IMR-90 (cell line): ENCODE data around the gene SP140L. TPM values are rescaled to one million over a fixed set of nuclear protein-coding genes. Genes with fewer than 3 reads are reported as not detected.
A peak's percentile ranks its signal among the peaks of the same experiment; 100 is the strongest.

Experiments
- ATAC-seq: fragments of 200-7000 bp; cut with Tn5 transposase; 2 replicates; pipeline ENCODE4 v1.9.1; 2020; ENCODE audit warnings: low read depth, mild to moderate bottlenecking, moderate library complexity
- BruUV-seq: library from RNA; stranded (reverse); fragments of 400-500 nt; replicated peaks from 2 replicates; lab custom pipeline; 2021; lab: Mats Ljungman, UMichigan
- CTCF ChIA-PET: fragments of 300-600 bp; formaldehyde crosslinking; extraction: SDS; loops from one replicate; lab custom pipeline; 2021; ENCODE audit warnings: antibody characterized with exemption; lab: Yijun Ruan, JAX
- POLR2A ChIA-PET: fragments of 300-600 bp; sonication (Branson Sonifier 250); formaldehyde crosslinking; loops from one replicate; lab custom pipeline; 2022; ENCODE audit warnings: antibody characterized with exemption; ENCODE audit not compliant: unreplicated experiment; lab: Charles Lee
- DNase-seq: peaks from one replicate; pipeline ENCODE4 v3.0.0; 2013
- H2AFZ ChIP-seq: replicated peaks from 2 replicates; pipeline ENCODE3; 2013; ENCODE audit warnings: low read length, mild to moderate bottlenecking; ENCODE audit not compliant: poor library complexity
- H2AK5ac ChIP-seq: 2 replicates; pipeline ENCODE4 v1.6.1; 2013; ENCODE audit warnings: low read depth, low read length, inconsistent platforms
- H2AK9ac ChIP-seq: replicated peaks from 2 replicates; pipeline ENCODE3; 2013; ENCODE audit warnings: mild to moderate bottlenecking, low read depth, low read length, moderate library complexity; ENCODE audit not compliant: poor library complexity
- H2BK120ac ChIP-seq: 2 replicates; pipeline ENCODE4 v1.6.1; 2013; ENCODE audit warnings: low read depth, low read length, inconsistent platforms
- H2BK15ac ChIP-seq: 3 replicates; pipeline ENCODE4 v1.6.1; 2013; ENCODE audit warnings: low read depth, low read length, inconsistent platforms
- H2BK20ac ChIP-seq: 2 replicates; pipeline ENCODE4 v1.6.1; 2013; ENCODE audit warnings: low read depth, mild to moderate bottlenecking, inconsistent platforms, low read length, moderate library complexity
- H2BK5ac ChIP-seq: 2 replicates; pipeline ENCODE4 v1.6.1; 2013; ENCODE audit warnings: mild to moderate bottlenecking, low read depth, low read length, inconsistent platforms; ENCODE audit not compliant: poor library complexity, severe bottlenecking
- H3K14ac ChIP-seq: replicated peaks from 2 replicates; pipeline ENCODE4 v1.6.1; 2013; ENCODE audit warnings: low read depth, low read length, inconsistent platforms
- H3K18ac ChIP-seq: 2 replicates; pipeline ENCODE4 v1.6.1; 2013; ENCODE audit warnings: low read depth, low read length, control low read depth
- H3K23ac ChIP-seq: 2 replicates; pipeline ENCODE4 v1.6.1; 2013; ENCODE audit warnings: low read depth, low read length, inconsistent platforms
- H3K27ac ChIP-seq: 2 replicates; pipeline ENCODE4 v1.5.1; 2013; ENCODE audit warnings: mild to moderate bottlenecking, control low read depth, low read length; ENCODE audit not compliant: insufficient read depth
- H3K27me3 ChIP-seq: 2 replicates; pipeline ENCODE4 v1.6.1; 2013; ENCODE audit warnings: low read length; ENCODE audit not compliant: control insufficient read depth, insufficient read depth
- H3K36me3 ChIP-seq: 2 replicates; pipeline ENCODE4 v1.6.1; 2013; ENCODE audit warnings: low read length, mixed read lengths; ENCODE audit not compliant: control insufficient read depth, insufficient read depth
- H3K4ac ChIP-seq: 2 replicates; pipeline ENCODE4 v1.6.1; 2013; ENCODE audit warnings: low read depth, low read length, inconsistent platforms
- H3K4me1 ChIP-seq: 2 replicates; pipeline ENCODE4 v1.6.1; 2013; ENCODE audit warnings: low read length, mixed read lengths; ENCODE audit not compliant: control insufficient read depth, insufficient read depth
- H3K4me2 ChIP-seq: 2 replicates; pipeline ENCODE4 v1.6.1; 2013; ENCODE audit warnings: low read depth, mild to moderate bottlenecking, control low read depth, low read length, moderate library complexity
- H3K4me3 ChIP-seq: 2 replicates; pipeline ENCODE4 v1.5.1; 2013; ENCODE audit warnings: low read depth, mild to moderate bottlenecking, control low read depth, low read length, moderate library complexity; ENCODE audit not compliant: insufficient read depth
- H3K56ac ChIP-seq: 2 replicates; pipeline ENCODE4 v1.6.1; 2013; ENCODE audit warnings: low read length, inconsistent platforms; ENCODE audit not compliant: insufficient read depth; ENCODE audit errors: extremely low read depth
- H3K79me1 ChIP-seq, 2 experiments: 2 replicates each; pipeline ENCODE4 v1.6.1; 2013; ENCODE audit warnings: low read length in 2 of 2, inconsistent platforms in 1 of 2, low read depth in 1 of 2
- H3K9ac ChIP-seq: 2 replicates; pipeline ENCODE4 v1.6.1; 2013; ENCODE audit warnings: low read depth, low read length, control low read depth
- H3K9me1 ChIP-seq: 2 replicates; pipeline ENCODE4 v1.6.1; 2013; ENCODE audit warnings: low read length, inconsistent platforms; ENCODE audit not compliant: insufficient read depth
- H3K9me3 ChIP-seq: 2 replicates; pipeline ENCODE4 v1.6.1; 2013; ENCODE audit warnings: low read length; ENCODE audit not compliant: control insufficient read depth, insufficient read depth
- H4K20me1 ChIP-seq: 2 replicates; pipeline ENCODE4 v1.6.1; 2013; ENCODE audit warnings: low read length, inconsistent platforms; ENCODE audit not compliant: insufficient read depth
- H4K5ac ChIP-seq: 2 replicates; pipeline ENCODE4 v1.6.1; 2013; ENCODE audit warnings: mild to moderate bottlenecking, low read depth, low read length, control low read depth
- H4K8ac ChIP-seq, 2 experiments: 2 replicates each; pipeline ENCODE4 v1.6.1; 2013; ENCODE audit warnings: low read depth in 2 of 2, low read length in 2 of 2, control low read depth in 1 of 2, inconsistent platforms in 1 of 2
- H4K91ac ChIP-seq: 2 replicates; pipeline ENCODE4 v1.6.1; 2013; ENCODE audit warnings: low read depth, low read length, inconsistent platforms; ENCODE audit not compliant: insufficient read depth
- WGBS, 2 experiments: methylation state at CpG; one replicate each; pipeline versions ENCODE4 v1.1.5 to v1.1.7; 2013; ENCODE audit warnings: missing lambda C conversion rate in 2 of 2; ENCODE audit not compliant: insufficient read length in 1 of 2; ENCODE audit errors: extremely low coverage in 2 of 2; 5-methylcytosine and 5-hydroxymethylcytosine counted together
- dilution Hi-C: fragments of 300-500 bp; cut with HindIII; formaldehyde crosslinking; loops from one replicate; pipeline ENCODE4 v1.14.3; 2018; ENCODE audit warnings: low sequenced_read_pairs; ENCODE audit not compliant: unreplicated experiment
- in situ Hi-C: fragments of 300-500 bp; cut with MboI; formaldehyde crosslinking; loops from 3 replicates; pipeline ENCODE4 v1.14.3; 2019; ENCODE audit warnings: low sequenced_read_pairs, inconsistent platforms, mixed read lengths
- intact Hi-C: fragments of 100-400 bp; cut with micrococcal nuclease; formaldehyde crosslinking; loops from 2 replicates; pipeline ENCODE4 v1.10.0; 2022
- polyA plus RNA-seq, 3 experiments: library from polyadenylated mRNA; depleted of rRNA; stranded (reverse); fragments of >200 nt; gene quantifications; 2 replicates each; pipeline ENCODE4 v1.2.3, GENCODE V29; 2012; ENCODE audit warnings: low replicate concordance in 1 of 3
- total RNA-seq: library from RNA; depleted of rRNA; stranded (reverse); fragments of >200 nt; gene quantifications from 2 replicates; pipeline ENCODE4 v1.2.3, GENCODE V29; 2012
- TF ChIP-seq, protein P1 (sequence below): conservative IDR thresholded peaks from 2 replicates; pipeline ENCODE4 v1.5.1; 2012; ENCODE audit warnings: mild to moderate bottlenecking, low read depth, low read length, improper control_type of control experiment

SP140L gene
- total and polyA plus RNA-seq, 2 of the 4 experiments (the other 2 are of a cell fraction): 5.4 to 11.2 TPM

DNA sequence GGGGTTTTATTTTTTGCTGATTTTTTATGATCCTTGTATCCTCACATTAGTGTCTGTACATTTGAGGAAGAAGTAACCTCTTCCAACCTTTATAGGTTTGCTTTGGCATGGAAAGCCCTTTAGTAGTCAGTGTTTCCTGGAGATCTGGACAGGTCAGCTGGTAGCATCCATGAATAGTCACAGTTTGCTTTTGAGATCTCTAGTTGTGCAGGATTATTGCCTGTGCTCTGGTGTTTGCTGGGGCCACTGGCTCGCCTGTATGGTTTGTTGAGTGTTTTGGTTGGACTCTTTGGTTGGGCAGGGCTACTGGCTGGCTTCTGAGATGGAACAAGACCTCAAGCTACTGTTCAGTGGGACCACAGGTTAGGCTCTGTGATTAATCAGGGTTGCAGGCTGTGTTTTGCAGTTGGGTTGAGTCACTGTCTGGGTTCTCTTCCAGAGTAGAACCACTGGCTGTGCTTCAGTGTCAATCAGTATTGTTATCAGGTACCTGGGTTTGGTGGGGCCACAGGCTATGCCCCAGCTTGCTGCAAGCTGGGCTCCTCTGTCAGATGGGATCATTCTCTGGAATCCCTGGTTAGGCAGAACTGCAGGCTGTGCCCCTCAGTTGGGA is 20.0 kb downstream of the SP140L start:
- Histone ChIP-seq H2BK15ac (no peak overlapping the region), H2AFZ (peak overlapping the region; percentile 24), H4K20me1 (no peaks in the 10 kb centered on the region; the same call in 1 of the 2 replicates), H3K56ac (no peak overlapping the region), H3K27ac (no peak overlapping the region), H2AK5ac (no peak overlapping the region), H2BK20ac (no peak overlapping the region), H3K4me3 (no peak overlapping the region), H3K9ac (no peak overlapping the region), H4K8ac (no peak overlapping the region), H2AK9ac (no peak overlapping the region), H3K79me1 (peaks cover 23 to 24% of the 10 kb centered on the region in 2 experiments), H2BK120ac (no peak overlapping the region), H3K36me3 (0 out of 2 replicates have a peak, but pooled peaks cover 3% of the 10 kb centered on the region), H3K4me1 (no peaks in the 10 kb centered on the region), H3K14ac (no peak overlapping the region), H2BK5ac (no peak overlapping the region), H3K27me3 (no peaks in the 10 kb centered on the region), H4K91ac (no peak overlapping the region), H3K9me1 (no peaks in the 10 kb centered on the region; the same call in 1 of the 2 replicates), H4K5ac (no peak overlapping the region), H3K4me2 (no peak overlapping the region), H3K18ac (no peak overlapping the region), H3K9me3 (no peaks in the 10 kb centered on the region), H3K4ac (no peak overlapping the region; the same call in 1 of the 2 replicates), H3K23ac (no peak overlapping the region)
- no peak for ATAC-seq
- WGBS, 2 experiments: no CpG with 5 or more reads among the region's 1 CpG
- peak; percentile 8 for DNase-seq
- ChIA-PET CTCF (no interaction called here), POLR2A (no interaction called here)
- intact Hi-C loops: no loop called here
- no TSS peak for BruUV-seq
- dilution Hi-C loops: no loop called here
- in situ Hi-C loops: no loop called here
- TF ChIP-seq, protein P1, sequence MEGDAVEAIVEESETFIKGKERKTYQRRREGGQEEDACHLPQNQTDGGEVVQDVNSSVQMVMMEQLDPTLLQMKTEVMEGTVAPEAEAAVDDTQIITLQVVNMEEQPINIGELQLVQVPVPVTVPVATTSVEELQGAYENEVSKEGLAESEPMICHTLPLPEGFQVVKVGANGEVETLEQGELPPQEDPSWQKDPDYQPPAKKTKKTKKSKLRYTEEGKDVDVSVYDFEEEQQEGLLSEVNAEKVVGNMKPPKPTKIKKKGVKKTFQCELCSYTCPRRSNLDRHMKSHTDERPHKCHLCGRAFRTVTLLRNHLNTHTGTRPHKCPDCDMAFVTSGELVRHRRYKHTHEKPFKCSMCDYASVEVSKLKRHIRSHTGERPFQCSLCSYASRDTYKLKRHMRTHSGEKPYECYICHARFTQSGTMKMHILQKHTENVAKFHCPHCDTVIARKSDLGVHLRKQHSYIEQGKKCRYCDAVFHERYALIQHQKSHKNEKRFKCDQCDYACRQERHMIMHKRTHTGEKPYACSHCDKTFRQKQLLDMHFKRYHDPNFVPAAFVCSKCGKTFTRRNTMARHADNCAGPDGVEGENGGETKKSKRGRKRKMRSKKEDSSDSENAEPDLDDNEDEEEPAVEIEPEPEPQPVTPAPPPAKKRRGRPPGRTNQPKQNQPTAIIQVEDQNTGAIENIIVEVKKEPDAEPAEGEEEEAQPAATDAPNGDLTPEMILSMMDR: no peak
